ENCODE data around the gene PRKAA2. TPM values are rescaled to one million over a fixed set of nuclear protein-coding genes. Genes with fewer than 3 reads are reported as not detected.
"Not testable (repeated sequence)": the region's sequence is repeated elsewhere in the genome, so short reads cannot be mapped to it uniquely, and the experiment has no call there.

PRKAA2 gene
- total RNA-seq, result 1 to 10 TPM in 3 of 6 experiments, under 1 TPM in 3; 0.37 to 3.2 (median 1.2) TPM
- long read RNA-seq, result 0 reads

GRCh38 chr1:56644919-56645676 lies at the start of gene PRKAA2:
PRKAA2 (plus strand) TSS chr1:56645314; CDS start chr1:56645388, 74 bp downstream.
- 0% methylated on average over 46 of the region's 103 CpGs for WGBS (ENCODE audit: insufficient coverage, low coverage, low lambda C conversion rate, missing lambda C conversion rate)
- H3K9me3 ChIP-seq, result no peaks in the 10 kb centered on the region
- H3K27me3 ChIP-seq, result no peaks in the 10 kb centered on the region
- H3K36me3 ChIP-seq, result no peaks in the 10 kb centered on the region
- DNase-seq (peak; percentile 46 to 58 (median 54)), ATAC-seq (peak; percentile 76 to 86 (median 79))
- peak within 1 kb of the TSS in 1 of 3 donors; percentile 4 for H3K27ac ChIP-seq
- peaks cover 0 to 8% (median 0%) of the 10 kb centered on the region in 4 donors for H3K4me1 ChIP-seq
- peak within 1 kb of the TSS; percentile 41 to 61 (median 50) for H3K4me3 ChIP-seq
- intact Hi-C loops (cut with DNase I), result no loop called here
- TF ChIP-seq POLR2A (IDR thresholded peaks at IDR 0.05), result no peak
- TF ChIP-seq, protein P1, sequence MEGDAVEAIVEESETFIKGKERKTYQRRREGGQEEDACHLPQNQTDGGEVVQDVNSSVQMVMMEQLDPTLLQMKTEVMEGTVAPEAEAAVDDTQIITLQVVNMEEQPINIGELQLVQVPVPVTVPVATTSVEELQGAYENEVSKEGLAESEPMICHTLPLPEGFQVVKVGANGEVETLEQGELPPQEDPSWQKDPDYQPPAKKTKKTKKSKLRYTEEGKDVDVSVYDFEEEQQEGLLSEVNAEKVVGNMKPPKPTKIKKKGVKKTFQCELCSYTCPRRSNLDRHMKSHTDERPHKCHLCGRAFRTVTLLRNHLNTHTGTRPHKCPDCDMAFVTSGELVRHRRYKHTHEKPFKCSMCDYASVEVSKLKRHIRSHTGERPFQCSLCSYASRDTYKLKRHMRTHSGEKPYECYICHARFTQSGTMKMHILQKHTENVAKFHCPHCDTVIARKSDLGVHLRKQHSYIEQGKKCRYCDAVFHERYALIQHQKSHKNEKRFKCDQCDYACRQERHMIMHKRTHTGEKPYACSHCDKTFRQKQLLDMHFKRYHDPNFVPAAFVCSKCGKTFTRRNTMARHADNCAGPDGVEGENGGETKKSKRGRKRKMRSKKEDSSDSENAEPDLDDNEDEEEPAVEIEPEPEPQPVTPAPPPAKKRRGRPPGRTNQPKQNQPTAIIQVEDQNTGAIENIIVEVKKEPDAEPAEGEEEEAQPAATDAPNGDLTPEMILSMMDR (IDR thresholded peaks at IDR 0.05), result no peak

GRCh38 chr1:56595397-56596191 lies 49.5 kb upstream of the PRKAA2 start:
- ATAC-seq; intact Hi-C loops (cut with DNase I); H3K27ac ChIP-seq: not testable (repeated sequence)

GRCh38 chr1:56610097-56610496 lies 35.0 kb upstream of the PRKAA2 start:
- intact Hi-C loops (cut with DNase I); ATAC-seq; H3K4me3 ChIP-seq; DNase-seq; H3K36me3 ChIP-seq; H3K27me3 ChIP-seq; H3K4me1 ChIP-seq; H3K27ac ChIP-seq; H3K9me3 ChIP-seq: not testable (repeated sequence)
- 64% methylated on average over 2 of the region's 2 CpGs for WGBS (ENCODE audit: insufficient coverage, low coverage, low lambda C conversion rate, missing lambda C conversion rate)

More at GRCh38 chr1:56595397-56596191, 49.5 kb upstream of the PRKAA2 start:
- H3K9me3 ChIP-seq, H3K4me1 ChIP-seq, H3K4me3 ChIP-seq, DNase-seq, H3K36me3 ChIP-seq, H3K27me3 ChIP-seq: not testable (repeated sequence)
- 93% methylated on average over 5 of the region's 5 CpGs for WGBS (ENCODE audit: insufficient coverage, low coverage, low lambda C conversion rate, missing lambda C conversion rate)

DNA sequence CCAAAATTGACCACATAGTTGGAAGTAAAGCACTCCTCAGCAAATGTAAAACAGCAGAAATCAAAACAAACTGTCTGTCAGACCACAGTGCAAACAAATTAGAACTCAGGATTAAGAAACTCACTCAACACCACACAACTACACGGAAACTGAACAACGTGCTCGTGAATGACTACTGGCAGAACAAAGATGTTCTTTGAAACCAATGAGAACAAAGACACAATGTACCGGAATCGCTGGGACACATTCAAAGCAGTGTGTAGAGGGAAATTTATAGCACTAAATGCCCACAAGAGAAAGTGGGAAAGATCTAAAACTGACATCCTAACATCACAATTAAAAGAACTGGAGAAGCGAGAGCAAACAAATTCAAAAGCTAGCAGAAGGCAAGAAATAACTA lies 34.3 kb upstream of the PRKAA2 start:
- WGBS (ENCODE audit: insufficient coverage, low coverage, low lambda C conversion rate, missing lambda C conversion rate), result 80% methylated on average over 6 of the region's 6 CpGs
- H3K27ac ChIP-seq; H3K36me3 ChIP-seq; H3K27me3 ChIP-seq; DNase-seq; H3K4me3 ChIP-seq; ATAC-seq; intact Hi-C loops (cut with DNase I); H3K4me1 ChIP-seq; H3K9me3 ChIP-seq: not testable (repeated sequence)

- no peak overlapping the region for H3K27ac ChIP-seq
- 83% methylated on average over 2 of the region's 2 CpGs for WGBS (ENCODE audit: insufficient coverage, low coverage, low lambda C conversion rate, missing lambda C conversion rate)
- intact Hi-C loops (cut with DNase I), result no loop called here
Observed at GRCh38 chr1:56617141-56617540, 28.0 kb upstream of the PRKAA2 start.

More at GRCh38 chr1:56617141-56617540, 28.0 kb upstream of the PRKAA2 start:
- H3K27me3 ChIP-seq, result no peaks in the 10 kb centered on the region
- no peaks in the 10 kb centered on the region for H3K4me1 ChIP-seq
- H3K9me3 ChIP-seq, result no peaks in the 10 kb centered on the region
- ATAC-seq, result no peak
- H3K4me3 ChIP-seq, result no peak overlapping the region
- no peak for DNase-seq
- H3K36me3 ChIP-seq, result no peaks in the 10 kb centered on the region
- no peak for TF ChIP-seq POLR2A (IDR thresholded peaks at IDR 0.05)
- TF ChIP-seq, protein P1 (IDR thresholded peaks at IDR 0.05), result no peak
